GM18502 (cell line): Measurements from ENCODE around the gene SLC25A41.

Experiments
- ATAC-seq: cut with Tn5 transposase; IDR thresholded peaks from one replicate; pipeline ENCODE4 v1.9.1; 2021; ENCODE audit warnings: mild to moderate bottlenecking; ENCODE audit not compliant: unreplicated experiment, poor library complexity

SLC25A41 gene

GRCh38 chr19:6460099-6460884 lies 26.7 kb upstream of the SLC25A41 start:
- peak; percentile 78 for ATAC-seq

GRCh38 chr19:6459262-6460098 lies 25.9 kb upstream of the SLC25A41 start, which contains the start of gene SLC25A23:
Gene SLC25A23 (minus strand): TSS chr19:6459792. CDS start chr19:6459628, 164 bp downstream.
- peak; percentile 36 for ATAC-seq

GRCh38 chr19:6458695-6459261 lies 25.2 kb upstream of the SLC25A41 start:
- ATAC-seq: no peak

- no peak for ATAC-seq
These were observed 24.6 kb upstream of the SLC25A41 start for GRCh38 chr19:6457958-6458694.

DNA sequence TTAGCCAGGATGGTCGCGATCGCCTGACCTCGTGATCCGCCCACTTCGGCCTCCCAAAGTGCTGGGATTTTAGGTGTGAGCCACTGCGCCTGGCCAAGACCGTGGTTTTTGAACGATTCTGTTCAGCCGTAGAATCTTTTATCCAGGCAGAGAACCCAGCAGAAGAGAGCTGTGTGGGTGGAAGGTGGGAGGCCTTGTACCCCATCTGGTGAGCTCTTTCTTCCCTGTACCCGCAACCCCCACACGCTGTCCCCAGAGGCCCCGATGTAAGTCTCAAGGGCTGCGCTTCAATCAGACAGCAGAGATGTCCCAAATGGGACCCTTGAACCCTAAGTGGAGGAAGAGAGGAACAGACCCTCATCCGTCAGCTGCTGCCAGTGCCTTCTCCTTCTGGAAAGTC lies 22.4 kb upstream of the SLC25A41 start:
- no peak for ATAC-seq

- no peak for ATAC-seq
These were observed 20.5 kb upstream of the SLC25A41 start for GRCh38 chr19:6453951-6454565.

DNA sequence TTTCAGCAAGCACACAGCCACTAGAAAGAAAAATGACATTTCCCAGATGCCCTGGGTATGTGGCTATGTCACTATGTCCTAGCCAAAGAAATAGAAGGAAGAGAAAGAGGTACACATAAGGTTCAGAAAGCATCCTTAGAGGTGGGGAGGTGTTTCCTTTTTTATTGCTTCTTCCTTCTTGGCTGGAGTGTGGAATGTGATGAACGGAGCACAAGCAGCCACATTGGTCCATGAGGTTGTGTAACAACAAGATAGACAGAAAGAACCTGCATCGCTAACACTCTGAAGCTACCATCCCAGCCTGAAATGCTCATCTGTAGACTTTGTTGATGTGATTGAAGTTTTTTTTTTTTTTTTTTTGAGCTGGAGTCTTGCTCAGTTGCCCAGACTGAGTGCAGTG lies 19.3 kb upstream of the SLC25A41 start:
- no peak for ATAC-seq

- no peak for ATAC-seq
These were observed 18.7 kb upstream of the SLC25A41 start for GRCh38 chr19:6452223-6452614.

DNA sequence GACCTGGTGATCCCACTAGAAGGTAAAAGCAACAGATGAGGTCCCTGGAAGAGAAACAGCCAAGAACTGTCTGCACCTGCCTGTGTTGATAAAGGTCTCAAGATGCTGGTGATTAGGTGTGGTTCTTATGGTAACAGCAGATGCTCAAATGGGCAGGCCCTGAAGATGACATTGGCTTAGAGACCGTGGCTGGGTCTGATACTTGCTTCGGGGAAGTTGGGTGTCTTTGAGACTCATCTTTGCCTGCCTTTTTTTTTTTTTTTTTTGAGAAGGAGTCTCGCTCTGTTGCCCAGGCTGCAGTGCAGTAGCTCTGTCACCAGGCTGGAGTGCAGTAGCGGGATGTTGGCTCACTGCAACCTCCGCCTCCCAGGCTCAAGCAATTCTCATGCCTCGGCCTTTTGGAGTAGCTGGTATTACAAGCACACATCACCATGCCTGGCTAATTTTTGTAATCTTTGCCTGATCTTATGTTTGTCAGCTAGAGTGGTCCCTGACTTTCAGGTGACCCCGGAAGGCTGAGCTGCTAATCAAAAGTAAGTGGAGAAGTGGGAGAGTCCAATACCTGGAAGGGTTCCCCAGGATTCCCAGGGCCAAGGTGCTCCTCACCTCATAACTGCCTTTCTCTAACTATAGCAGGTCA lies 18.1 kb upstream of the SLC25A41 start:
- no peak for ATAC-seq

- no peak for ATAC-seq
These were observed 16.6 kb upstream of the SLC25A41 start for GRCh38 chr19:6450166-6450565.

DNA sequence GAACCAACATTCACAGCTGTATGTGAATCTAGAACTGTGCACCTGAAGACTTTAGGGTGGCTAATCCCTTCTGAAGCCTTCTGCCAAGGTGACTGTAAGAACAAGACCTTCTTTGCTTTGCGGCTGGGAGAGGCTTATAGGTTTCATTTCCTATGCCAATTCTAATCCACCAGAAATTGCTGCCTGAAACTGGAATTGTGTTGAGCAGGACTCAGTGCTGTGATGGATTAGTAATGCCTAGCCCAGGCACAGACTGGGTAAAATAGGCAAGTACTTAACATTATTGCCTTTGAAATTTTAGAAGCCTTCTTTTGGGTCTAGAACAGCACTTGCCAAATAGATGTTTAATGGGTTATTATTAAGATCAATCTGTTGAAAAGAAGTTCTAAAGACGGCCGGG lies 14.5 kb upstream of the SLC25A41 start:
- ATAC-seq: no peak

DNA sequence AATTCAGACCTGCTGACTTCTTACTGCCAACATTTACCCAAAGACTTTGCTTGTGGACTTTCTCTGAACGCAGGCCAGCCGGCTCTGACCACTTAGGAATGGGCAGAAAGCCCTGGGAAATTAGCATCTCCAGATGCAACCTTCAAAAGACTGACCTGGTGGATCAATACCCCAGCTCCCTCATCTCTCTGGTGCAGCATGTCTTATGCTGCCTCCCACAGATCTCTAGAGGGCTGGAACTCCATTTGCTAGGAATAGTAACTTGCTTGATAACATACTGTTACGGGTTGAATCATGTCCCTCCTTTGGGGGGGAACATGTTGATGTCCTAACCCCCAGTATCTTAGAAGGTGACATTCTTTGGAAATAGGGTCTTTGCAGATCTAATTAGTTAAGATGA lies 12.9 kb upstream of the SLC25A41 start:
- no peak for ATAC-seq

DNA sequence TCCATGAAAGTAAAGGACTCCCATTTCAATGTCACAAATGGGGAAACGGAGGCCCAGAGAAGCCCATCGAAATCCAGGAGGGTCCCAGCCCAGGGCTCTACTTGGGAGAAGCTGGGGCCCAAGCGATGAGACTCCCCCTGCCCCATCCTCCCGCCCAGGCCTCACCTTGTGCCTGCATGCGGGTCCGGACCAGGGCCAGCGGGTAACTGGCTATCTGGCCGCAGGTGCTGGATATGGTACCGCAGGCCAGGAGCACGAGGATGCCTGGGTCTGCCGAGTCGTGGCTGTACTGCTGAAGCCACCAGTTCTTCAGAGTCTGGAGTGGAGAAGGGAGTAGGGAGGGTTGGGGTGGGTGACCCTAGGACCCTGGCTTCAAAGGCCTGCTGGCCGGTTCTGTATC lies 10.4 kb upstream of the SLC25A41 start:
- no peak for ATAC-seq

DNA sequence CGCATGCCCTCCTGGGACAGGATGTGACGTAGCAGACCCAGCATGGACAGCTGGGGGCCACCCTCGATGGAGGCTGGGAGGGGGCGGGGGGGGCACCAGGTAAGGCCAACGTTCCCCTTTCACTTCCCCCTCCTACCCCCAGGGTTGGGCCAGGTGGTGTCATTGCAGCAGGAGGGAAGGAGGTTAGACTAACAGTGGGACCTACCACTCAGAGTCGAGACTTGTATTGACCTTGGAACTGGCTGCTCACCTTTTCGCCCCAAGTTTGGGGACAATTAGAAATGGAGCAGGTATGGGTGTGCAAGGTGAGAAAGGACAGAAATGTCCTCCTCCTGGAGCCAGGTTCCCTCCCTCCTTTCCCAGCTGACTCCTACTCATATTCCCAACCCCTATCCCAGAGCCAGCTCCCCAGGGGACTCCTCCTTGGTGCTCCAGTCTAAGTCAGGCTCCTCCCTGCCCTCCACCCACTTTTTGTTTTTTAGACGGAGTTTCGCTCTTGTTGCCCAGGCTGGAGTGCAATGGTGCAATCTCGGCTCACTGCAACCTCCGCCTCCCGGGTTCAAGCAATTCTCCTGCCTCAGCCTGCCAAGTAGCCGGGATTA lies 8.6 kb upstream of the SLC25A41 start:
- no peak for ATAC-seq

DNA sequence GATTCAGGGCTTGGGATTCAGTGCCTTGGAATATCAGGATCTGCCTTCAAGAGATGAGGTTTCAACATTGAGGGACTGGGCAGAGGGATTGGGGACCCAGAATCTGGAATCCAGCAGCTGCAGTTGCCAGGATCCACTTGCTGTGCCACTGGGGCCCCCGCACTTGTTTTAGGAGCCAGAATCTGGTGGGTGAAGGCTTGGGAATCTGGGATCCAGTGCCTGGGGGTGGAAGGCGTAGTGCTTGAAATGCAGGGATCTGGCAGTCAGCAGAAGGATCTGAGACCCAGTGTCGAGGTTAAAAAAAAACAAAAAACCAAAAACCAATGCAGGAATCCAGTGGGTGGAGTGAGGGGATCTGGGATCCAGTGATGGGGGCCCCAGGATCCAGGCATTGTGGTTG lies 7.3 kb upstream of the SLC25A41 start:
- no peak for ATAC-seq

DNA sequence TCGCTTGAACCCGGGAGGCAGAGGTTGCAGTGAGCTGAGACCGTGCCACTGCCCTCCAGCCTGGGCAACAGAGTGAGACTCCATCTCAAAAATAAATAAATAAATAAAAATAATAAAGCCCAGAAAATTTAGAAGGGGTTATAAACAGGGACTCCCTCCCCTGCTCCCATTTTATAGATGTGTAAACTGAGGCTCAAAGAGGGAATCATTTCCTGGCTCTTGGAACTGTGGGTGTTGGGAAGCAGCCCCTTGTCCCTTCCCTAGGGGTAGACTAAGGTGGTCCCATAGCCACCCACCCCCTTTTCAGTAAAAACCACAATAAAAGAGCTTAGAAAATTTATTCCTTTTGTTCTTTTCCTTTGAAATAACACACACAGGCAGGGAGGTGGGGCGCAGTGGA lies 6.2 kb upstream of the SLC25A41 start:
- ATAC-seq: no peak

DNA sequence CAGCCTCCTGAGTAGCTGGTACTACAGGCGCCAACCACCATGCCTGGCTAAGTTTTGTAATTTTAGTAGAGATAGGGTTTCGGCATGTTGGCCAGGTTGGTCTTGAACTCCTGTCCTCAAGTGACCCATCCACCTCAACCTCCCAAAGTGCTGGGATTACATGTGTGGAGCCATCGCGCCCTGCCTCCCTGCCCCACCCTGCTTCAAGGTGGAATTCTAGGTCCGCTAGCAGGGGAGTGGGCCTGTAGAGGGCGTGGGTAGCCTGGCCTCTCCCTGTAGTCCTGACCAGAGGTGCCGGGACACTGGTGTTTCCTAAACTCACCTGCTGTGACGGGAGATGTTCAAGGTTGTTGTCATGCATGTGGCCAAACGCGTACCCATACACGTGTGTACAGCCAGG lies 398 bp downstream of the SLC25A41 start:
- ATAC-seq: no peak

DNA sequence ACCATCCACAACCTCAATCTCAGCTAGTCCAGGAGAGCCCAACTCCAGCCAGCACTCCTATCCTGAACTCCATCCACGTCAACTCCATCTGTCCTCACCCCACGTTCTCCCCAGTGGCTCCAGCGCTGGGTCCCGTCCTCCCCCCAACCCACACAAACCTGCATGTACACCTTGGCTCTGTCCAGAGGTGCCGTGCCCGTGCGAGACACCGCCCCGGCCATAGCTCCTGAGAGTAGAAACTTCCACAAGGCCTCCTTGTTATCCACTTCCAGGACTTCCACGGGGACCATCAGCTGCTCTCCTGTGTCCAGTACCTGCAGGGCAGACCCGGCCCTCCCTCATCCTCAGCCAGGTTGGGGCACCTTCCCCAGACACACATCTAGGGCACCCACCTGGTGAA lies 1.7 kb downstream of the SLC25A41 start:
- no peak for ATAC-seq
